B cell (primary cell): ENCODE data around the gene THSD4.

Source experiments
- CTCF ChIP-seq: fragments of 200-600 bp; IDR thresholded peaks from one replicate; pipeline ENCODE4 v1.8.0; 2022; ENCODE audit warnings: antibody characterized with exemption, mild to moderate bottlenecking
- EZH2 ChIP-seq: IDR thresholded peaks from 2 replicates; pipeline ENCODE4 v1.6.1; 2012; ENCODE audit warnings: borderline replicate concordance, low read depth, mild to moderate bottlenecking, moderate library complexity, low read length; ENCODE audit not compliant: insufficient read depth, poor library complexity, severe bottlenecking

GRCh38 chr15:71115567-71116351 is 488 bp downstream of the THSD4 start:
- TF ChIP-seq CTCF: no peak
- TF ChIP-seq EZH2: no peak
